Activated B cell treated with CpG ODN at 0.5 μM for 24 hours (primary cell): ENCODE data around the gene UST. TPM values are rescaled to one million over a fixed set of nuclear protein-coding genes. Genes with fewer than 3 reads are reported as not detected.

ENCODE experiments used
- ATAC-seq: fragments of 200-7000 bp; cut with Tn5 transposase; one replicate; pipeline ENCODE4 v1.10.0; 2021; ENCODE audit warnings: low read depth, mild to moderate bottlenecking, moderate library complexity
- CTCF ChIA-PET: fragments of 350-600 bp; sonication (Branson Sonifier 250); formaldehyde crosslinking; loops from one replicate; lab custom pipeline; 2021; ENCODE audit warnings: antibody characterized with exemption; lab: Charles Lee
- POLR2A ChIA-PET: fragments of 350-600 bp; sonication (Branson Sonifier 250); formaldehyde crosslinking; loops from one replicate; lab custom pipeline; 2021; ENCODE audit warnings: antibody characterized with exemption; lab: Charles Lee
- DNase-seq: peaks from one replicate; pipeline ENCODE4 v3.0.0; 2022
- H3K27ac Mint-ChIP-seq: one replicate; pipeline ENCODE4 v1.8.0; 2020; ENCODE audit warnings: mixed read lengths
- H3K27me3 Mint-ChIP-seq: one replicate; pipeline ENCODE4 v1.8.0; 2021; ENCODE audit warnings: mixed read lengths
- H3K36me3 Mint-ChIP-seq: one replicate; pipeline ENCODE4 v1.8.0; 2021; ENCODE audit warnings: low read depth, mixed read lengths
- H3K4me1 Mint-ChIP-seq: one replicate; pipeline ENCODE4 v1.8.0; 2021; ENCODE audit warnings: mixed read lengths
- H3K4me3 Mint-ChIP-seq: one replicate; pipeline ENCODE4 v1.8.0; 2020; ENCODE audit warnings: mild to moderate bottlenecking, mixed read lengths
- H3K9me3 Mint-ChIP-seq: one replicate; pipeline ENCODE4 v1.8.0; 2020; ENCODE audit warnings: mixed read lengths
- intact Hi-C: fragments of 100-400 bp; cut with micrococcal nuclease; formaldehyde crosslinking; loops from one replicate; pipeline ENCODE4 v1.15.1; 2024
- total RNA-seq: library from RNA; stranded (reverse); gene quantifications from 2 replicates; pipeline ENCODE4 v1.2.3, GENCODE V29; 2022
- TF ChIP-seq, protein P1 (sequence below): fragments of 200-600 bp; IDR thresholded peaks from one replicate; pipeline ENCODE4 v1.8.0; 2022; ENCODE audit warnings: antibody characterized with exemption, mild to moderate bottlenecking

UST gene
- total RNA-seq, 1 donor from 2014 or later = 18.1 TPM

DNA sequence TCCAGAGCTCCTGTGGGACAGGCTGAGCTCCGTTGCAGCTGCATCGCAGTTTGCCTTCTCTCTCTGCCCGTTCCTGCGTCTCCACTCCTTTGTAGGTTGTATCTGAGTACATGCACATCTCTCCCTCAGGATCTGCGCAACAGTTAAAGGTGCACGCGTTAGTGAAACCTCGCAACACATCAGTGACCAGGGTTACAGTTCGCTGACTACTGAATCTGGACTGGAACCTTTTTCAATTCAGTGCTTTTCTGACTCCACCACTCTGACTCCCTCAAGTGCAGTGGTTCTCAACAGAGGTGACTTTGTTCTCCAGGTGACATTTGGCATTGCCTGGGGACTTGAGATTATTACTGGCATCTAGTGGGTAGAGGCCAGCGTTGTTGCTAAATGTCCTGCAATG is 44.0 kb downstream of the UST start:
- Mint-ChIP-seq H3K4me3 (no peak overlapping the region), H3K9me3 (peaks cover 4% of the 10 kb centered on the region), H3K36me3 (peaks cover 5% of the 10 kb centered on the region), H3K27me3 (no peaks in the 10 kb centered on the region), H3K27ac (peak overlapping the region; percentile 5), H3K4me1 (peaks cover 31% of the 10 kb centered on the region)
- ATAC-seq = peak; percentile 79
- intact Hi-C loops = loop anchor here (1.0 to 2.0 kb wide), 2 partner anchors 10 to 32 kb away; no protein-coding TSS in a partner anchor
- POLR2A ChIA-PET = no interaction called here
- DNase-seq = no peak
- CTCF ChIA-PET = no interaction called here
- TF ChIP-seq, protein P1, sequence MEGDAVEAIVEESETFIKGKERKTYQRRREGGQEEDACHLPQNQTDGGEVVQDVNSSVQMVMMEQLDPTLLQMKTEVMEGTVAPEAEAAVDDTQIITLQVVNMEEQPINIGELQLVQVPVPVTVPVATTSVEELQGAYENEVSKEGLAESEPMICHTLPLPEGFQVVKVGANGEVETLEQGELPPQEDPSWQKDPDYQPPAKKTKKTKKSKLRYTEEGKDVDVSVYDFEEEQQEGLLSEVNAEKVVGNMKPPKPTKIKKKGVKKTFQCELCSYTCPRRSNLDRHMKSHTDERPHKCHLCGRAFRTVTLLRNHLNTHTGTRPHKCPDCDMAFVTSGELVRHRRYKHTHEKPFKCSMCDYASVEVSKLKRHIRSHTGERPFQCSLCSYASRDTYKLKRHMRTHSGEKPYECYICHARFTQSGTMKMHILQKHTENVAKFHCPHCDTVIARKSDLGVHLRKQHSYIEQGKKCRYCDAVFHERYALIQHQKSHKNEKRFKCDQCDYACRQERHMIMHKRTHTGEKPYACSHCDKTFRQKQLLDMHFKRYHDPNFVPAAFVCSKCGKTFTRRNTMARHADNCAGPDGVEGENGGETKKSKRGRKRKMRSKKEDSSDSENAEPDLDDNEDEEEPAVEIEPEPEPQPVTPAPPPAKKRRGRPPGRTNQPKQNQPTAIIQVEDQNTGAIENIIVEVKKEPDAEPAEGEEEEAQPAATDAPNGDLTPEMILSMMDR = no peak

GRCh38 chr6:148791372-148791771 is 44.5 kb downstream of the UST start:
- no peak for ATAC-seq
- DNase-seq = no peak
- peaks cover 4% of the 10 kb centered on the region for H3K9me3 Mint-ChIP-seq
- intact Hi-C loops = loop anchor here (2.0 kb wide), 1 partner anchor 33 kb away; no protein-coding TSS in a partner anchor
- H3K36me3 Mint-ChIP-seq = peaks cover 5% of the 10 kb centered on the region
- TF ChIP-seq, protein P1 = no peak
- no peak overlapping the region for H3K27ac Mint-ChIP-seq
- ChIA-PET CTCF (no interaction called here), POLR2A (no interaction called here)
- no peaks in the 10 kb centered on the region for H3K27me3 Mint-ChIP-seq
- H3K4me3 Mint-ChIP-seq = no peak overlapping the region
- H3K4me1 Mint-ChIP-seq = peaks cover 28% of the 10 kb centered on the region

DNA sequence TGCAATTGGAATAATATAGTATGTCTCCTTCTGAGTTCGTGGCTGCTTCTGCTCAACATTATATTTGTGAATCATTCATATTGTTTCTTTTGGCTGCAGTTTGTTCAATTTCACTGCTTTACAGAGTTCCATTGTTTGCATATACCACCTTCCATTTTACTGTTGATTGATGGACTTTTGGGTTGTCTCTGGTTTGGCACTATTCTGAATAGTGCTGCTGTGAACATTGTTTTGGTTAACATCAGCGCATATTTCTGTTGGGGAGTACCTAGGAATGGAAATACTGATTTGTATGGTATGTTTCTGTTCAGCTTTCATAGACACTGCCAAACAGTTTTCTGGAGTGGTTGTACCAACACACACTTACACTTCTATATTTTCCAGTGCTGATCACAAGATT is 46.9 kb downstream of the UST start:
- no peak for ATAC-seq
- Mint-ChIP-seq H3K27me3 (no peaks in the 10 kb centered on the region), H3K27ac (no peak overlapping the region), H3K9me3 (peaks cover 4% of the 10 kb centered on the region), H3K4me3 (no peak overlapping the region), H3K4me1 (peaks cover 42% of the 10 kb centered on the region), H3K36me3 (peaks cover 5% of the 10 kb centered on the region)
- DNase-seq = no peak
- ChIA-PET POLR2A (no interaction called here), CTCF (no interaction called here)
- TF ChIP-seq, protein P1 = no peak
- intact Hi-C loops = no loop called here

- H3K36me3 Mint-ChIP-seq = peaks cover 5% of the 10 kb centered on the region
- H3K4me1 Mint-ChIP-seq = peaks cover 51% of the 10 kb centered on the region
- H3K4me3 Mint-ChIP-seq = no peak overlapping the region
- no peak for ATAC-seq
- no peak overlapping the region for H3K27ac Mint-ChIP-seq
- intact Hi-C loops = no loop called here
- no peak for DNase-seq
- TF ChIP-seq, protein P1 = no peak
- H3K9me3 Mint-ChIP-seq = peaks cover 4% of the 10 kb centered on the region
- CTCF ChIA-PET = interaction anchor here (1.0 kb wide), 1 partner anchor 113 kb away, joined by 8 read pairs; no protein-coding TSS in a partner anchor
- H3K27me3 Mint-ChIP-seq = no peaks in the 10 kb centered on the region
- POLR2A ChIA-PET = no interaction called here
Observed at GRCh38 chr6:148794797-148795196, 48.0 kb downstream of the UST start.

DNA sequence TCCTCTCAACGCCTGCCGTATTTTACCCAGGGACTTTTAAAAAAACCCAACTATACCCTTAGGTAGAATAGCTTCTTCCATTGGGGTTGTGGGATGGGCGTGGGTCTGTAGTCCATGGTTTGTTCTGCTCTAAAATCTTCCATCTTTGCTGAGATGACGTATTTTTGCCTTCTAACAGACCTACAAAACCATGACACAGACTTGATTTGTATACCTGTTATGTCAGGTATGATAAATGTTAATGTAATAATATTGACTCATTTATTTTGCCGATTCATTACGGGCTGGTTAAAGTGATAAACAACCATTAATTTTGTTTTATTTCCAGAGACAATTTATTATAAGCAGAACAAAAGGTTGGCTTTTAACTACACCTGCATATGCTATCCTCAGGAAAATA is 48.7 kb downstream of the UST start:
- Mint-ChIP-seq H3K36me3 (peaks cover 5% of the 10 kb centered on the region), H3K4me3 (no peak overlapping the region), H3K27ac (no peak overlapping the region), H3K4me1 (peaks cover 51% of the 10 kb centered on the region), H3K27me3 (no peaks in the 10 kb centered on the region), H3K9me3 (peaks cover 4% of the 10 kb centered on the region)
- POLR2A ChIA-PET = no interaction called here
- DNase-seq (no peak), ATAC-seq (no peak)
- TF ChIP-seq, protein P1 = no peak
- intact Hi-C loops = no loop called here
- CTCF ChIA-PET = interaction anchor here (1.0 kb wide), 1 partner anchor 112 kb away, joined by 8 read pairs; no protein-coding TSS in a partner anchor
